Gastroesophageal sphincter (tissue), 4 donors: ENCODE measurements around the gene ZBTB7C. TPM values are rescaled to one million over a fixed set of nuclear protein-coding genes. Genes with fewer than 3 reads are reported as not detected.
A peak's percentile ranks its signal among the peaks of the same experiment; 100 is the strongest.

Source experiments
- ATAC-seq: fragments of 150-250 bp; one replicate; pipeline ENCODE4 v1.9.1; 2016; ENCODE audit warnings: mild to moderate bottlenecking, moderate library complexity
- H3K27ac ChIP-seq, 4 donors: fragments of 200-600 bp; sonication (generic) in 3 of 4; 1 replicate in 3 of 4; 2 replicates in 1 of 4; pipeline ENCODE4 v1.5.1; 2016 to 2019
- H3K27me3 ChIP-seq: fragments of 200-600 bp; sonication (generic); one replicate; pipeline ENCODE4 v1.5.1; 2019
- H3K36me3 ChIP-seq, 2 donors: fragments of 200-600 bp; sonication (generic); one replicate each; pipeline ENCODE4 v1.5.1; 2019; ENCODE audit warnings: control low read depth in 1 of 2
- H3K4me1 ChIP-seq, 3 donors: fragments of 200-600 bp; sonication (generic); 1 replicate in 2 of 3; 2 replicates in 1 of 3; pipeline ENCODE4 v1.5.1; 2016 to 2019; ENCODE audit warnings: control low read depth in 2 of 3
- H3K4me3 ChIP-seq, 2 donors: fragments of 200-600 bp; sonication (generic); one replicate each; pipeline ENCODE4 v1.5.1; 2019; ENCODE audit warnings: mild to moderate bottlenecking in 1 of 2, moderate library complexity in 1 of 2
- H3K9me3 ChIP-seq, 3 donors: fragments of 200-600 bp; sonication (generic); one replicate each; pipeline ENCODE4 v1.5.1; 2017 to 2019; ENCODE audit warnings: control low read depth in 2 of 3
- EP300 ChIP-seq: sonication (generic); formaldehyde crosslinking; IDR thresholded peaks from one replicate; pipeline ENCODE4 v1.6.1; 2017; ENCODE audit warnings: antibody characterized with exemption, mild to moderate bottlenecking
- POLR2A ChIP-seq, 2 donors: fragments of 450-650 bp; IDR thresholded peaks; one replicate each; pipeline ENCODE4 v1.6.1; 2017; ENCODE audit warnings: antibody characterized with exemption in 2 of 2, mild to moderate bottlenecking in 2 of 2, moderate library complexity in 1 of 2
- POLR2AphosphoS5 ChIP-seq: sonication (generic); formaldehyde crosslinking; IDR thresholded peaks from one replicate; pipeline ENCODE4 v1.6.1; 2017; ENCODE audit warnings: antibody characterized with exemption
- WGBS, 2 donors: methylation state at CpG; one replicate each; pipeline ENCODE4 v1.1.5; 2018; ENCODE audit warnings: low coverage in 1 of 2; 5-methylcytosine and 5-hydroxymethylcytosine counted together
- total RNA-seq, 4 donors: library from RNA; depleted of rRNA; stranded (reverse); fragments of >200 nt; gene quantifications; one replicate each; pipeline ENCODE4 v1.1.0, GENCODE V29; 2016
- TF ChIP-seq, protein P1 (sequence below), 4 experiments: fragments of 200-600 bp in 2 of 4; fragments of 450-650 bp in 2 of 4; sonication (generic) in 1 of 4; IDR thresholded peaks; one replicate each; pipeline ENCODE4 v1.5.1; 2017 to 2019; ENCODE audit warnings: antibody characterized with exemption in 4 of 4, mild to moderate bottlenecking in 2 of 4, moderate library complexity in 2 of 4

Gene ZBTB7C
- total RNA-seq, 4 donors from 2014 or later: 7.8 to 15.4 (median 11.8) TPM

DNA sequence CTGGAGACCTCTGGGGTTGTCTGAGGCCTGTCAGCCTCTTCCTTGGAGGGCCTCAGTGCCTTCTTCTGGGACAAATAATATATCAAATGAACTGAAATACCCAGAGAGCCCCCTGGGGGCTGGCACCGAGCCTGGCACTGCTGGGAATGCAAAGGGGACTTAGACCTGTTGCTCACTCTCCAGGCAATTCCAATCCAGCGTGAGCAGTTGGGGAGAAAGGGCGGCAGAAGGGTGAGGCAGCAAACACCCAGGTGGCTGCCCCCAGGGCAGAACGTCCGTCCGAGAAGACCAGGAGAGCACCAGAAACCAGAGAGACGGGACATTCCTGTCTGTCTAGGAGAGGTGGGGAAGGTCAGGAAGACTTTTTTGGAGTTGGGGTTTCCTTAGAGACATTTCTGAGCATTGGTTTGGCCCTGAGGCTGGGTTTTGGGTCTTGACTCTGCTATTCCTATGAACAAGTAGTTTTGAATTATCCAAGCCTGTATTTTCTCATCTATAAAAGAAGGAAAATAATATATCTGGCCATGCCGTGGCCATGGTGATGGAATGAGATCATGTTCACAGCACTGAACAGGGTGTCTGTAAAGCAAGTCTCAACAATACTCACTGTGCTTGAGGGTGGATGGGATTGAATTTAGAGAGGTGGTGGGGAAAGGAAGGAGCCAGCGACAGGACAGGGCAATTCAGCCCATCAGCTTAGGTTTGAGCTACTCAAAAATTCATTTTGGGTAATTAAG, 44.3 kb upstream of the ZBTB7C start:
- Histone ChIP-seq H3K4me3 (no peak overlapping the region), H3K36me3 (no peaks in the 10 kb centered on the region), H3K27me3 (no peaks in the 10 kb centered on the region), H3K4me1 (peaks cover 0 to 5% (median 0%) of the 10 kb centered on the region in 3 donors), H3K27ac (no peak overlapping the region), H3K9me3 (no peaks in the 10 kb centered on the region)
- no peak for TF ChIP-seq EP300
- no peak for TF ChIP-seq POLR2AphosphoS5
- TF ChIP-seq, protein P1, sequence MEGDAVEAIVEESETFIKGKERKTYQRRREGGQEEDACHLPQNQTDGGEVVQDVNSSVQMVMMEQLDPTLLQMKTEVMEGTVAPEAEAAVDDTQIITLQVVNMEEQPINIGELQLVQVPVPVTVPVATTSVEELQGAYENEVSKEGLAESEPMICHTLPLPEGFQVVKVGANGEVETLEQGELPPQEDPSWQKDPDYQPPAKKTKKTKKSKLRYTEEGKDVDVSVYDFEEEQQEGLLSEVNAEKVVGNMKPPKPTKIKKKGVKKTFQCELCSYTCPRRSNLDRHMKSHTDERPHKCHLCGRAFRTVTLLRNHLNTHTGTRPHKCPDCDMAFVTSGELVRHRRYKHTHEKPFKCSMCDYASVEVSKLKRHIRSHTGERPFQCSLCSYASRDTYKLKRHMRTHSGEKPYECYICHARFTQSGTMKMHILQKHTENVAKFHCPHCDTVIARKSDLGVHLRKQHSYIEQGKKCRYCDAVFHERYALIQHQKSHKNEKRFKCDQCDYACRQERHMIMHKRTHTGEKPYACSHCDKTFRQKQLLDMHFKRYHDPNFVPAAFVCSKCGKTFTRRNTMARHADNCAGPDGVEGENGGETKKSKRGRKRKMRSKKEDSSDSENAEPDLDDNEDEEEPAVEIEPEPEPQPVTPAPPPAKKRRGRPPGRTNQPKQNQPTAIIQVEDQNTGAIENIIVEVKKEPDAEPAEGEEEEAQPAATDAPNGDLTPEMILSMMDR (IDR thresholded peaks at IDR 0.05): no peak
- no peak for ATAC-seq
- WGBS, 2 donors: 71 to 77% methylated on average over 2 to 4 of the region's 9 CpGs

DNA sequence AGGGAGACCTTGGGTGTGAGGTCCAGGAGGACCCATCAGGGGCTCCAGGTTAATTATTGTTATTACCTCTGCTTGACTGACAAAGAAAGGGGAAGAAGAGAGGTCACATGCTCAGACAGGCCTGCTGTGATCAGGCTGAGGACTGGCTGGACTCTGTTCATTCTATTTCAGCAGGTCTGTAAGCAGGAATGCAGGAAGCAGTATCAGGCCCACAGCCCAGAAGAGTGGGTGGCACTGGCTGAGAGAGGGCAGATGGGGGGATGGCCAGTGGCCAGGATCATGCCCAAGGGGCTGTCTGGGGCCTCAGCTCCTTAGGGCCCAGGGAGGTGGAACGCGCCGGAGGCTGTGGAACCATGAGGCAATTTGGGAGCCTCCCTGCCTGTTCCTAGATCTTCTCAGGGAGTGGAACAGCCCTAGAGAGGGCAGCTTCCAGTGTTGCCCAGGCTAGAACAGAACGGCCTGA, 43.7 kb upstream of the ZBTB7C start:
- Histone ChIP-seq H3K4me3 (no peak overlapping the region), H3K27ac (no peak overlapping the region), H3K9me3 (no peaks in the 10 kb centered on the region), H3K4me1 (peaks cover 0 to 5% (median 0%) of the 10 kb centered on the region in 3 donors), H3K36me3 (no peaks in the 10 kb centered on the region), H3K27me3 (no peaks in the 10 kb centered on the region)
- peak; percentile 16 for ATAC-seq
- TF ChIP-seq EP300 (no peak), POLR2AphosphoS5 (no peak), POLR2A (IDR thresholded peaks at IDR 0.05) (no peak)
- TF ChIP-seq, protein P1 (IDR thresholded peaks at IDR 0.05): no peak
- WGBS, 2 donors: 100% methylated on average over 1 of the region's 4 CpGs; no CpG with 5 or more reads in 1 of the 2 donors

DNA sequence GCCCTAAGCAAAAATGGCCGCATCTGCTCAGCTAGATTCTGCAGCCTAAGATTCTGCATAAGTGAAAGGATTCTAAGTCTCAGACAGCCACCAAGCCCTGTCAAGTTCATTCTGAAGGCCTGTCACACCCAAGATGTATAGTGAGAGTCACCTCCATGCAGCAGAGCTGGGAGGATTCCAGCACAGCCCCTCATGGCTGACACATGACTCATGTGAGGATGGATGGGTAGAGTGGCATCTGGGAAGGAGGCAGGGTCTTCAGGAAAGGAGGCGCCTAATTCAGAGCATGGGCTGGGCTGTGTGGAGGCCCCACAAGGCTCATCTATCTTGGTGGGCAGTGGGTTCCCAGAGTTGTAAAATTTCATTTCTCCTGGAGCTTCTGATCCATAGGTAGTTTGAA, 41.5 kb upstream of the ZBTB7C start:
- Histone ChIP-seq H3K36me3 (no peaks in the 10 kb centered on the region), H3K4me1 (peaks cover 0 to 20% (median 0%) of the 10 kb centered on the region in 3 donors), H3K4me3 (no peak overlapping the region), H3K27ac (no peak overlapping the region), H3K9me3 (no peaks in the 10 kb centered on the region), H3K27me3 (no peaks in the 10 kb centered on the region)
- TF ChIP-seq EP300 (no peak), POLR2AphosphoS5 (no peak), POLR2A (IDR thresholded peaks at IDR 0.05) (no peak)
- TF ChIP-seq, protein P1 (IDR thresholded peaks at IDR 0.05): no peak
- no peak for ATAC-seq
- 80 to 100% methylated on average over 1 of the region's 2 CpGs for WGBS, 2 donors

DNA sequence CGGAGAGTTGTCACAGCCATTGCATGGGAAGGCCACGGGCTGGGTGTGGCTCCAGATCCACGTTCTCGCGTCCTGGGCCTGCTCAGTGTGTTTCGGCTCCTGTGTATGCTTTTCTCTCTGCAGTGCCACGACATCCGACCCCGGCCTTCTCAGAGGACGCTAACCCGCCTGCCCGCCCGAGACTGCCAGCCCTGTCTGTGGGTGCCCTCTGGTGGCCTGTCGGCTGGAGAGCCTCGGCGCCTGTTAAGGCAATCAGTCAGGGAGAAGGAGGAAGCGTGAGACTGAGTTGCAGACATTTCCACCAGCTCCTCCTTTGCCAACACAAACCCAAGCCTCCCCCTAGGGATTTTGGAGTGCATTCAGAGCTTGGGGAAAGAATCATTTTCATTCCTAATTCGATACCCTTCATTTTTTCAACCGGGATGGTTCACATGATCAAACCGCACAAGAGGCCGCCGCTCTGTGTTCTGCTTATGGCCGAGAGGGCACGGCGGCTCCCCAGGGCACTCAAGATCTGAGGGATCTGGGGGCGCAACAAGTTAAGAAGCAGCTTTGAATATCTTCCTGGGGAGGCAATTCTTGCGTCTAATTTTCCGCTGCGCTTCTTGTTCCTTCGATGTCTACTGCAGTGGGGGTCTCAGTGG, 37.5 kb upstream of the ZBTB7C start:
- H3K36me3 ChIP-seq: no peaks in the 10 kb centered on the region
- TF ChIP-seq POLR2A (IDR thresholded peaks at IDR 0.05): no peak
- TF ChIP-seq, protein P1 (IDR thresholded peaks at IDR 0.05): peak in 3 of 4 experiments; percentile 86 to 95 (median 90)
- peak; percentile 9 for TF ChIP-seq POLR2AphosphoS5
- no peak for TF ChIP-seq EP300
- peak; percentile 78 for ATAC-seq
- 0 to 4% methylated on average over 5 to 9 of the region's 30 CpGs for WGBS, 2 donors
- H3K4me1 ChIP-seq: peaks cover 0 to 25% (median 6%) of the 10 kb centered on the region in 3 donors
- no peak overlapping the region for H3K27ac ChIP-seq
- no peaks in the 10 kb centered on the region for H3K27me3 ChIP-seq
- H3K4me3 ChIP-seq: no peak overlapping the region
- no peaks in the 10 kb centered on the region for H3K9me3 ChIP-seq
